ENCODE data around the gene GALNT16. TPM values are rescaled to one million over a fixed set of nuclear protein-coding genes. Genes with fewer than 3 reads are reported as not detected.

The GALNT16 gene
- total RNA-seq, 4 donors from 2014 or later = 2.1 to 35.9 (median 11.5) TPM

GRCh38 chr14:69342928-69343525 lies 83.1 kb downstream of the GALNT16 start:
- TF ChIP-seq POLR2A (IDR thresholded peaks at IDR 0.05) = no peak
- TF ChIP-seq CTCF (IDR thresholded peaks at IDR 0.05) = no peak
- H3K9me3 ChIP-seq = no peaks in the 10 kb centered on the region
- no peaks in the 10 kb centered on the region for H3K36me3 ChIP-seq
- intact Hi-C loops (cut with DNase I; ENCODE audit: low total_unique reads) = no loop called here
- peak; percentile 39 to 42 for DNase-seq
- no peak overlapping the region for H3K4me3 ChIP-seq
- no peak overlapping the region for H3K27ac ChIP-seq
- no peaks in the 10 kb centered on the region for H3K4me1 ChIP-seq
- H3K27me3 ChIP-seq = no peaks in the 10 kb centered on the region

GRCh38 chr14:69344171-69344570 lies 84.2 kb downstream of the GALNT16 start:
- intact Hi-C loops (cut with DNase I; ENCODE audit: low total_unique reads) = no loop called here
- DNase-seq = no peak
- no peak overlapping the region for H3K4me3 ChIP-seq
- H3K36me3 ChIP-seq = no peaks in the 10 kb centered on the region
- no peaks in the 10 kb centered on the region for H3K27me3 ChIP-seq
- no peaks in the 10 kb centered on the region for H3K9me3 ChIP-seq
- H3K4me1 ChIP-seq = no peaks in the 10 kb centered on the region
- no peak overlapping the region for H3K27ac ChIP-seq
- TF ChIP-seq POLR2A (IDR thresholded peaks at IDR 0.05) (no peak), CTCF (IDR thresholded peaks at IDR 0.05) (no peak)

GRCh38 chr14:69345402-69345801 lies 85.4 kb downstream of the GALNT16 start:
- Histone ChIP-seq H3K27me3 (no peaks in the 10 kb centered on the region), H3K4me3 (no peak overlapping the region), H3K4me1 (no peaks in the 10 kb centered on the region), H3K36me3 (no peaks in the 10 kb centered on the region), H3K9me3 (no peaks in the 10 kb centered on the region), H3K27ac (no peak overlapping the region)
- TF ChIP-seq CTCF (IDR thresholded peaks at IDR 0.05) (no peak), POLR2A (IDR thresholded peaks at IDR 0.05) (no peak)
- no peak for DNase-seq
- intact Hi-C loops (cut with DNase I; ENCODE audit: low total_unique reads) = no loop called here

- no peaks in the 10 kb centered on the region for H3K4me1 ChIP-seq
- H3K27ac ChIP-seq = no peak overlapping the region
- no peaks in the 10 kb centered on the region for H3K9me3 ChIP-seq
- intact Hi-C loops (cut with DNase I; ENCODE audit: low total_unique reads) = no loop called here
- DNase-seq = no peak
- H3K4me3 ChIP-seq = no peak overlapping the region
- peak in 3 of 4 experiments; percentile 9 to 40 (median 33) for TF ChIP-seq CTCF (IDR thresholded peaks at IDR 0.05)
- no peak for TF ChIP-seq POLR2A (IDR thresholded peaks at IDR 0.05)
- no peaks in the 10 kb centered on the region for H3K36me3 ChIP-seq
- H3K27me3 ChIP-seq = no peaks in the 10 kb centered on the region
Observed at GRCh38 chr14:69346710-69347109, 86.8 kb downstream of the GALNT16 start.

GRCh38 chr14:69349091-69349777 lies 89.3 kb downstream of the GALNT16 start:
- intact Hi-C loops (cut with DNase I; ENCODE audit: low total_unique reads) = no loop called here

More at GRCh38 chr14:69349091-69349777, 89.3 kb downstream of the GALNT16 start:
- no peak for TF ChIP-seq POLR2A (IDR thresholded peaks at IDR 0.05)
- no peak for TF ChIP-seq CTCF (IDR thresholded peaks at IDR 0.05)
- DNase-seq = no peak
- Histone ChIP-seq H3K4me1 (no peaks in the 10 kb centered on the region), H3K9me3 (no peaks in the 10 kb centered on the region), H3K4me3 (no peak overlapping the region), H3K36me3 (no peaks in the 10 kb centered on the region), H3K27me3 (no peaks in the 10 kb centered on the region), H3K27ac (no peak overlapping the region)
